ENCODE measurements around the gene ARRB1.

Gene ARRB1

DNA sequence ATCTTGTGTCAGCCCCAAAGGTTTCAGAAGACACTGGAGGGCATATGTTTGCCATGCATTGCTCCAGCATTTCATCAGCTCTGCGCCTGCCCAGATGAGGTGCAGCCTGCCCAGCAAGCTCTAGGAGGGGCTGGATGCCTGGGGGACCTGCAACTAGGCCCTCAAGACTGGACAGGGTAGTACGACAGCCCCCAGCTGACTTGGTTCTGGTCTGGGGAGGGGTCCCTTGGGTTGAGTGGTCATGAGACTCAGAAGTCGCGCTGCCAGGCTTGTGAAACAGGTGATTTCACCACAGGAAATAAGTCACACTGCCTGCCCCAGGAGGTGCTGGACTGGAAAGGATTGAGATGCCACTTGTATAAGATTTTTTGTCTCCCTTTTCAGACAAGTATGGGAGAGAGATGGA lies 87.5 kb downstream of the ARRB1 start:
- no peak overlapping the region for H3K4me3 ChIP-seq (ENCODE audit: low read depth, low read length)
- TF ChIP-seq, protein P1, sequence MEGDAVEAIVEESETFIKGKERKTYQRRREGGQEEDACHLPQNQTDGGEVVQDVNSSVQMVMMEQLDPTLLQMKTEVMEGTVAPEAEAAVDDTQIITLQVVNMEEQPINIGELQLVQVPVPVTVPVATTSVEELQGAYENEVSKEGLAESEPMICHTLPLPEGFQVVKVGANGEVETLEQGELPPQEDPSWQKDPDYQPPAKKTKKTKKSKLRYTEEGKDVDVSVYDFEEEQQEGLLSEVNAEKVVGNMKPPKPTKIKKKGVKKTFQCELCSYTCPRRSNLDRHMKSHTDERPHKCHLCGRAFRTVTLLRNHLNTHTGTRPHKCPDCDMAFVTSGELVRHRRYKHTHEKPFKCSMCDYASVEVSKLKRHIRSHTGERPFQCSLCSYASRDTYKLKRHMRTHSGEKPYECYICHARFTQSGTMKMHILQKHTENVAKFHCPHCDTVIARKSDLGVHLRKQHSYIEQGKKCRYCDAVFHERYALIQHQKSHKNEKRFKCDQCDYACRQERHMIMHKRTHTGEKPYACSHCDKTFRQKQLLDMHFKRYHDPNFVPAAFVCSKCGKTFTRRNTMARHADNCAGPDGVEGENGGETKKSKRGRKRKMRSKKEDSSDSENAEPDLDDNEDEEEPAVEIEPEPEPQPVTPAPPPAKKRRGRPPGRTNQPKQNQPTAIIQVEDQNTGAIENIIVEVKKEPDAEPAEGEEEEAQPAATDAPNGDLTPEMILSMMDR (IDR thresholded peaks at IDR 0.05; ENCODE audit: low read depth, low read length): no peak

DNA sequence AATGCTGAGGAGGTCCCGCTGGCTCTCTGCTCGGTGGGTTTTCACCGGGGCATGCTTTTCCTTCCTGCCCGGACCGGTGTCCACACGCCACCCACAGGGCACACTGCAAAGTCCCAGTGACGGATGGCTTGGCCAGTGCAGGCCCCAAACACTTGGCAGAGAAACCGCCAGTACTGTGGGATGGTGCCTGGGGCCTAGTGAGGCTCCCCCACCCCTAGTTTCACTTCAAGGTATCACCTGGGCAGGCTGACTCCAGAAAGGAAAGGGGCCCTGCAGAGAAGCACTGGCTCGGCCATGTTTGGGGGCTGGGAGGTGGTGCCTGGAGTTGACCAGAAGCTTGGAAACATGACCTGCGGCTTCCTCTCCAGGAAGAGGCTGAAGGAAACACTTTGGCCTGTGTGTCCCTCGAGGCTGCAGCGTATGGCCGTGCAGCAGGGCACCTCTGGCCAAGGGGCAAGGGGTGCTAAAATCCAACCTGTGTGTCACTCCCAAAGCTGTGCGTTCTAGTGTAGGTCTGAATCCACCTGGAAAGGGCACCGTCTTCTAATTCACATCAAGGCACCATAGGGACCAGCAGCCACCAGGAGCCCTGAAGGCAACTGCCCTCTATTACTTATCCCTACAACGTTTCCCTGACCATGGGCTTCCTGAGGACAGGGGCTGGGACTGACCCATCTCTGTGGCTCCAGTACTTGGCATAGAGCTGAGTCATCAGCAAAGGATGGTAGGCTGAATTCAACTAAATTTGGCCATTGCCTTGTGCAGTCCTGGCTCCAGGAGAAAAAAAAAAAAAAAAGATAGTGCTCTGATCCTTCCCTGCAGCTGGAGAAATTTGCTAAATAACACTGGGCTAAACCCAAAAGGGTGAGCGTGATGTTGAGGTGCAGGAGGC lies 88.3 kb downstream of the ARRB1 start:
- TF ChIP-seq, protein P1 (IDR thresholded peaks at IDR 0.05; ENCODE audit: low read depth, low read length): no peak
- no peak overlapping the region for H3K4me3 ChIP-seq (ENCODE audit: low read depth, low read length)

DNA sequence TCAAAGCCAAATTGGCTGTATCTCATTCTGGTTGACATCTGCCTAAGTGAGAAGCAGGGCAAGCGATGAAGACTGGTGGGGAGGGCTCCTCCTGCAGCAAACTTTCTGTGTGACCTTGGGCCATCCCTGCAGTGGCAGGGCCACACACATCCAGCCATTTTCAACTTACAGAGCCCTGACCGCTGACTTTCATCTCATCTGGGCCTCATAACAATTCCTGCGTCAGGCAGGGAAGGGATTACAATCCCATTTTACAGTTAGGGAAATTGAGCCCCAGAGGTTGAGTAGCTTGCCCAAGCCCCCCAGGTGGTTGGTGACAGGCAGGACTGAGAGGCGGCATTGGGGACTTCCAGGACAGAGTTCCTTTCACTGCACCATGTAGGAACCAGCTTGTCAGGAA lies 89.0 kb downstream of the ARRB1 start:
- H3K4me3 ChIP-seq (ENCODE audit: low read depth, low read length): no peak overlapping the region
- TF ChIP-seq, protein P1 (IDR thresholded peaks at IDR 0.05; ENCODE audit: low read depth, low read length): no peak

DNA sequence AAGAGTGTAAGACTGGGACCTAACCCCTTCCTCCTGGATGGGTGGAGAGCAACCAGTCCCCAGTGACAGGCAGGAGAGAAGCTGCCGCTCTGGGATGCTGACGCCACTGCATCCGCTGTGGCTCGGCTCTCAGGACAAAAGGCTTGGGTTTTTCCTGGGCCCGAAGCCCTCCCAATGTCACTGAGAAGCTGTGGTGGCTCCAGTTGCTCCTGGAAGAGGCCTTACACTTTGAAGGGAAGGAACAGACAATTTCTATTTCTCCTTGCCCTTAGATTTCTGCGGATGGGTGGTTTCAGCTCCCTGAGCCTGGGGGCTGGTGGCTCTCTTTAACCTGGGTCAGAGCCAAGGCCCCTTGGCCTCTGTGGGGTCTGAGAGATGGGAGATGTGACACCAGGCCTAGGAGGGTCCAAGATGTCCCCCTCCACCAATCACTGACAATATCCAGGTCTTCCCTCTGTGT lies 89.5 kb downstream of the ARRB1 start:
- TF ChIP-seq, protein P1 (IDR thresholded peaks at IDR 0.05; ENCODE audit: low read depth, low read length): no peak
- no peak overlapping the region for H3K4me3 ChIP-seq (ENCODE audit: low read depth, low read length)

DNA sequence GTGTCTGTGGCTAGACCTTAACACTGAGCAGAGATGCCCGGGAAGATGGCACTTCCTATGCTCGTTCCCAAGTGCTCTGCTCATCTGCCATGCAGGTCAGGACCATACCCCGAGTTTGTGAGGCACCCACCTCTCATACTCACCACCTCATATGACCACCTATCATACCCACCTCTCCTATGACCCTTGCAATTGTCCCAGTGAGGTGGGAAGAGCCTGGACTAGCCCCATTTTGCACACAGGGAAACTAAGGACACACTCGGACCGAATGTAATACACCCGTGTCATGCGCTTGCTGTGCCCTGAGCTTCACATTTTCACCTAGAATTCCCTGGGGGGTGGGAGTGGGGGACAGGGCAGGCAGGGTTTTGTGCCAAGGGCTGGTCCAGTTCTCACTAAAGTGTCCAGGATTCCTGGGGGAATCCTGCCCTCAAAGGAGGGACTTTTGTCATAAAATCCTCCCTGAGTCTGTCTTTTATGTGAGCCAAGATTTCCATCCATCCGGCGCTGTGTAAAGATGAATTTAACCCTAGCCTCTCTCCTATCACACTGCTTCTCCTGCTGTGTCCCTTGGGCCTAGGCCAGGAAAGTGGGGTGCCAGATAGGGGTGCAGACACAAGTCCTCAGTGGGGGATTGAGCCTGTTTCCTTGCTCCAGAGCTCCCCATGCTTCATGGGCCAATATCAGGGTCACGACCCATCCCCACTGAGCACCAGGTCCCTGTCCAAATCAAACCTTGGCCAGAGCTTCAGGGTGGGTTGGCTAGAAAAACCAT lies 90.9 kb downstream of the ARRB1 start:
- no peak overlapping the region for H3K4me3 ChIP-seq (ENCODE audit: low read depth, low read length)
- TF ChIP-seq, protein P1 (IDR thresholded peaks at IDR 0.05; ENCODE audit: low read depth, low read length): no peak

DNA sequence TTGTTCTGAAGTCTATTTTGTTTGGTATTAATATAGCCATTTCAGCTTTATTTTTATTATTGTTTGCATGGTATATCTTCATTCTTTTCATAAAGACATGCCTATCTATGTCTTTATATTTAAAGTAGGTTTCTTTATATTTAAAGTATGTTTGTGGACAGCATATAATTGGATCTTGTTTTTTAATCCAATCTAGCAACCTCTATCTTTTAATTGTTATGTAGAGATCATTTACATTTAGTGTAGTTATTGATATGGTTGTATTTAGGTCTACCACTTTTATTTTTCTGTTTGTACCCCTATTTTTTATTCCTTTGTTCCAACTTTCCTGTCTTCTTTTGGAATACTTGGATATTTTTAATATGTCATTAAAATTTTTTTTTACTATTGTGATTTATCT lies 97.1 kb downstream of the ARRB1 start:
- H3K4me3 ChIP-seq (ENCODE audit: low read depth, low read length): no peak overlapping the region
- TF ChIP-seq, protein P1 (IDR thresholded peaks at IDR 0.05; ENCODE audit: low read depth, low read length): no peak

DNA sequence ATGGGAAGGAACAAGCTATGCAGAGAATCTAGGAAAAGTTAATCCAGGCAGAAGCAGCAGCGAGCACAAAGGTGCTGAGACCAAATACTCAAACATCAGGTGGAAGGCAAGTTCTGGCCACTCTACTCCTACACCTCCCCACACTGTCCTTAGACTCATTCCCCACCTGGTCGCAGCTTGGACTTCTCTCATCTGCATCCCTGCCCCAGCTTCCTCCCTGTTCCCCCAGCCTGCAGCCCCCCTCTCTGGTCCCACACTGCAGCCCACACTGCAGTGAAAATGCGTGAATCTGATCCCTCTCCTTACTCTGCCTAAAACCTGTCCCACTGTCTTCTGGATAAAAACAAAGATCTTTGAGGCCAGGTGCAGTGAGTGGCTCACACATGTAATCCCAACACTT lies 101.8 kb downstream of the ARRB1 start:
- H3K4me3 ChIP-seq (ENCODE audit: low read depth, low read length): no peak overlapping the region

More for the DNA sequence above, 101.8 kb downstream of the ARRB1 start:
- TF ChIP-seq, protein P1 (IDR thresholded peaks at IDR 0.05; ENCODE audit: low read depth, low read length): no peak

Data from WI38 (cell line).